Endothelial cell (in vitro differentiated cells): Measurements from ENCODE around the gene AP4B1. TPM values are rescaled to one million over a fixed set of nuclear protein-coding genes. Genes with fewer than 3 reads are reported as not detected.

Experiments used
- DNase-seq: peaks from one replicate; pipeline ENCODE4 v3.0.0; 2021; ENCODE audit warnings: low spot score
- H3K27ac Mint-ChIP-seq: one replicate; pipeline ENCODE4 v1.8.0; 2021; ENCODE audit warnings: mixed read lengths, inconsistent platforms; ENCODE audit not compliant: unreplicated experiment
- H3K27me3 Mint-ChIP-seq: one replicate; pipeline ENCODE4 v1.8.0; 2021; ENCODE audit warnings: mild to moderate bottlenecking, moderate library complexity, mixed read lengths, inconsistent platforms; ENCODE audit not compliant: unreplicated experiment
- H3K36me3 Mint-ChIP-seq: one replicate; pipeline ENCODE4 v1.8.0; 2021; ENCODE audit warnings: mild to moderate bottlenecking, low read depth, mixed read lengths, inconsistent platforms; ENCODE audit not compliant: unreplicated experiment
- H3K4me1 Mint-ChIP-seq: one replicate; pipeline ENCODE4 v1.8.0; 2021; ENCODE audit warnings: mild to moderate bottlenecking, mixed read lengths, inconsistent platforms; ENCODE audit not compliant: unreplicated experiment
- H3K4me3 Mint-ChIP-seq: one replicate; pipeline ENCODE4 v1.8.0; 2021; ENCODE audit warnings: mild to moderate bottlenecking, mixed read lengths, inconsistent platforms; ENCODE audit not compliant: unreplicated experiment
- H3K9me3 Mint-ChIP-seq: one replicate; pipeline ENCODE4 v1.8.0; 2021; ENCODE audit warnings: mixed read lengths, inconsistent platforms; ENCODE audit not compliant: unreplicated experiment
- total RNA-seq: library from RNA; stranded (reverse); fragmentation: NEBNext Ultra II Directional; extraction: Animal tissue kit (Norgen Biotek cat#: 25700); gene quantifications from one replicate; pipeline ENCODE4 v1.2.1, GENCODE V29; 2021; ENCODE audit not compliant: unreplicated experiment
- TF ChIP-seq, protein P1 (sequence below): fragments of 200-600 bp; sonication (generic); IDR thresholded peaks from one replicate; pipeline ENCODE4 v1.5.0; 2021; ENCODE audit warnings: antibody characterized with exemption; ENCODE audit not compliant: unreplicated experiment

AP4B1 gene
- total RNA-seq, 1 donor from 2014 or later, result 28.4 TPM

DNA sequence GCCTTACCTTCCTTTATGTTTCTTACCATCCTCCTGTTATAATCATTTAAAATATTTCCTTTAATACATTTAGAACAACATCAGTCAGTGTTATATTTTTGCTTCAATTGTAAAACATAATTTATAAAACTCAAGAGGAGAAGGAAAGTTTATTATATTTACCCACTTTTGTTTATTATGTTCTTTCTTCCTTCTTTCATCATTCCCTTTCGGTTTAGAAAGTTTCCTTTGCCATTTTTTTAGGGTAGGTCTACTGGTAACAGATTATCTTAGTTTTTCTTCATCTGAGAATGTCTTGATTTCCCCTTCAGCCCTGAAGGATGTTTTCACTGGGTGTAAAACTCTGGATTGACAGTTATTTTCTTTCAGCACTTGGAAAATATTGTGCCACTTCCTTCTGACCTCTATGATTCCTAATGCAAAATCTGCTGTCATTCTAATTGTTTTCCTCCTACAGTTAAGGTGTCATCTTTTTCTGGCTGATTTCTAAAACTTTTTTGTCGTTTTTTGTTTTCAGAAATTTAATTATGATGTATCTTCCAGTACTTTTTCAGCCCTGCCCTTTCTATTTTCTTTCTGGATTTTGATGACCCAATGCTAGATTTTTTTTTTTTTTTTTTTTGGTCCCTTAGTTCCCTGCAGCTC lies 58.1 kb downstream of the AP4B1 start:
- TF ChIP-seq, protein P1, sequence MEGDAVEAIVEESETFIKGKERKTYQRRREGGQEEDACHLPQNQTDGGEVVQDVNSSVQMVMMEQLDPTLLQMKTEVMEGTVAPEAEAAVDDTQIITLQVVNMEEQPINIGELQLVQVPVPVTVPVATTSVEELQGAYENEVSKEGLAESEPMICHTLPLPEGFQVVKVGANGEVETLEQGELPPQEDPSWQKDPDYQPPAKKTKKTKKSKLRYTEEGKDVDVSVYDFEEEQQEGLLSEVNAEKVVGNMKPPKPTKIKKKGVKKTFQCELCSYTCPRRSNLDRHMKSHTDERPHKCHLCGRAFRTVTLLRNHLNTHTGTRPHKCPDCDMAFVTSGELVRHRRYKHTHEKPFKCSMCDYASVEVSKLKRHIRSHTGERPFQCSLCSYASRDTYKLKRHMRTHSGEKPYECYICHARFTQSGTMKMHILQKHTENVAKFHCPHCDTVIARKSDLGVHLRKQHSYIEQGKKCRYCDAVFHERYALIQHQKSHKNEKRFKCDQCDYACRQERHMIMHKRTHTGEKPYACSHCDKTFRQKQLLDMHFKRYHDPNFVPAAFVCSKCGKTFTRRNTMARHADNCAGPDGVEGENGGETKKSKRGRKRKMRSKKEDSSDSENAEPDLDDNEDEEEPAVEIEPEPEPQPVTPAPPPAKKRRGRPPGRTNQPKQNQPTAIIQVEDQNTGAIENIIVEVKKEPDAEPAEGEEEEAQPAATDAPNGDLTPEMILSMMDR, result no peak
- Mint-ChIP-seq H3K27ac (no peak overlapping the region), H3K4me1 (no peaks in the 10 kb centered on the region), H3K4me3 (no peak overlapping the region), H3K9me3 (no peaks in the 10 kb centered on the region), H3K36me3 (no peaks in the 10 kb centered on the region), H3K27me3 (peaks cover 2% of the 10 kb centered on the region)
- no peak for DNase-seq

Other genes starting within 250 kb of the AP4B1 start
- 35.4 TPM for gene PHTF1, start 145.3 kb downstream of the AP4B1 start, total RNA-seq
- gene RSBN1, start 92.3 kb downstream of the AP4B1 start, total RNA-seq, result 15.0 TPM
- 0.87 TPM for gene PTPN22, start 33.1 kb downstream of the AP4B1 start, total RNA-seq
- 0.49 TPM for gene BCL2L15, start 17.2 kb downstream of the AP4B1 start, total RNA-seq
- 11.8 TPM for gene DCLRE1B, start 527 bp upstream of the AP4B1 start, total RNA-seq
- 56.6 TPM for gene HIPK1, start 24.5 kb upstream of the AP4B1 start, total RNA-seq
- gene OLFML3, start 74.7 kb upstream of the AP4B1 start, total RNA-seq, result 130 TPM
- gene SYT6, start 249.1 kb upstream of the AP4B1 start, total RNA-seq, result 2.1 TPM